Neural progenitor cell (in vitro differentiated cells): ENCODE results near the gene TSEN15.

Source experiments
- CTCF ChIP-seq: fragments of 200-600 bp; sonication (generic); IDR thresholded peaks from 2 replicates; pipeline ENCODE4 v1.5.1; 2017; ENCODE audit warnings: antibody characterized with exemption, mild to moderate bottlenecking
- EZH2 ChIP-seq: fragments of 200-600 bp; sonication (generic); IDR thresholded peaks from 2 replicates; pipeline ENCODE4 v1.6.1; 2017; ENCODE audit warnings: antibody characterized with exemption, mild to moderate bottlenecking, moderate library complexity
- EZH2phosphoT487 ChIP-seq: fragments of 200-600 bp; sonication (generic); IDR thresholded peaks from 2 replicates; pipeline ENCODE4 v1.6.1; 2017; ENCODE audit warnings: antibody characterized with exemption

GRCh38 chr1:184032930-184033418 is 18.6 kb upstream of the TSEN15 start:
- no peak for TF ChIP-seq CTCF
- TF ChIP-seq EZH2: no peak
- TF ChIP-seq EZH2phosphoT487: no peak
